ENCODE results near the gene PPP1R17.

The PPP1R17 gene

DNA sequence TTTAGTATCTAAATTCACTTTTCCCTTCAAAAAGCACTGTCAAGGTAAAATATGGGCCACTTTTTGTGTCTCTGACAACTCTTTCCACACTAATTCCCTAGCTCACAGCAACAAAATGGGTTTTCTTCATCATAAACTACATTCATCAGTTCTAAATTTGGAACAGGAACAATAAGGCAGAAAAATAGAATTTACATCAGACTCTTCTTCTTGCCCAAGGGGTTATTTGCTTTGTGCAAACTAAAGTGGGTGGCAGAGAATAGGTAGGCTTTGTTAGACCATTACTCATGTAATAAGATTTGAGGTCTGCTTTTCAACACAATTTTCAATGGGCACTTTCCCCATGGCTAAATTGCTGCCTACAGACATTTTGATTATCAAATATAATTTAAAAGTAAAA is 17.6 kb upstream of the PPP1R17 start:
- Histone ChIP-seq H3K4me3 (ENCODE audit: low read length) (no peak overlapping the region), H3K36me3 (ENCODE audit: control insufficient read depth, low read depth, low read length) (no peaks in the 10 kb centered on the region), H3K27ac (ENCODE audit: low read length) (no peak overlapping the region), H3K9me3 (ENCODE audit: control insufficient read depth, low read depth, low read length) (no peaks in the 10 kb centered on the region), H3K27me3 (ENCODE audit: control insufficient read depth, insufficient read depth, low read length) (no peaks in the 10 kb centered on the region), H3K9ac (ENCODE audit: low read length) (no peak overlapping the region), H3K4me1 (ENCODE audit: control insufficient read depth, low read depth, low read length) (peaks cover 7% of the 10 kb centered on the region)

DNA sequence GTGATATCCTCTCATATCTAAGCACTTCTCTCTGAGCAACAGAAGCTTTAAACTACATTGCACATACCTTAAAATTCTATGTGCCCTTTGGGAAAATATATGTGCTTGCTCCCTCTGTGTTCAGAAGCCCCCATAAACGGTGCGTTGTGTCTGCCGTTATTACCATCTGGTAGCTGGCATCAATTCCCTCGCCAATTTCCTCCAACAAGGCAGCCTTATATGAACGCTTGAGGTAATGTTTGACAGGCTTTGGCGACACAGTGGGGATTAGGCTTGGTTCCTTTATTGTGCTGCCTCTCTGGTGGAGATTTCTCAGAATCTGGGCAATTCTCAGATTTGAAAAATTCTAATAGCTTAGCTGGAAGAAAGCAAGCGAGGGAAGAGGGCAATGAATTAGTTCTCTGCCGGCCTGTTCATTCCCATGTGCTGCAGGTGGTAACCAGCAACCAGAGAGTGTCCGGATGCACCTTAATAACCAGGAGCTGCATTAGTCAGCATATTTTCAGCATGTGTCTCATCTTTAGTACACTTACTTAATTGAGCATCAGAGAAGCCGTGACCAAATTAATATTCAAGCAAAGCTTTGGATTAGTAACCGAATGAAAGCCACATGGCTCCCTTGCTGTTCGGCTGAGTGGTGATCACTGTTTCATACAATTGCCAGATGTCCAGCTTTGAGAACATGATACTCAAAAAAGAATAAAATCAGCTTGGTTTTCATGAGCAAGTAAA is 7.3 kb upstream of the PPP1R17 start:
- no peaks in the 10 kb centered on the region for H3K9me3 ChIP-seq (ENCODE audit: control insufficient read depth, low read depth, low read length)
- H3K36me3 ChIP-seq (ENCODE audit: control insufficient read depth, low read depth, low read length): no peaks in the 10 kb centered on the region
- no peak overlapping the region for H3K9ac ChIP-seq (ENCODE audit: low read length)
- H3K4me3 ChIP-seq (ENCODE audit: low read length): no peak overlapping the region
- no peaks in the 10 kb centered on the region for H3K4me1 ChIP-seq (ENCODE audit: control insufficient read depth, low read depth, low read length)
- H3K27ac ChIP-seq (ENCODE audit: low read length): no peak overlapping the region
- H3K27me3 ChIP-seq (ENCODE audit: control insufficient read depth, insufficient read depth, low read length): no peaks in the 10 kb centered on the region

DNA sequence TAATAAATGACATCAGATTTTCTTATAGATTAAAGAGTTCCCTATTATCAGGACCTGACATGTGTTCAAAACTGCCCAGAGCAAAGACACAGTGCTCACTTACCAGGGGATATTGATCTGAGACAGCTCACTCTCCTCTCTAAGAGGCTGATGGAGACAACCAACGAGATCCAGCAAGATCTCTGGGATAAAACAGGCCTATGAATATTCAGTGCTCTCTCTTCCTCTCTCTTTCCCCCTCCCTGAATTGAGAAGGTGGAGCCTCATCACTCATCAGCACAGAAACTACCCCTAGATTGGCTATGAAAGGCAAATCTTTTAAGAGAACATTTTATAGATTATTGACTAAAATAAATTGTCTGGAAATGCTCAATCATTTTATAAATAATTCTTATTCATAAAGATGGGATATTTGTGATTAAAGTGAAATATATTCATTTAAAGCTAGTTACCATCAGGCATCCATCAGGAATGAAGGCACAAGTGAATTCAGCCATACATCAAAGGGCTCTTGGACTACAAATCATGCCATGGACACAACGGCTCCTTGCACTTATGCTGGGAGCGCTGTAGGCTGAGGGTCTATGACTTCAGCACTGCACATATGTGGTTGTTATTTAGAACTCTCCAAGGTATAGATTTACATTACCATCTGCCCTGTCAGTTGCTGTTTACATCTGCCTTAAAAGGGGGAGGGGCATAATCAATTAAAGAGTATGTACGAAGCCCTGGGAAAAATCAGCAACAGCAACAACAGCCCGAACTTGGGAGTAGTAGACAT is 3.4 kb upstream of the PPP1R17 start:
- H3K4me3 ChIP-seq (ENCODE audit: low read length): no peak overlapping the region
- H3K27ac ChIP-seq (ENCODE audit: low read length): no peak overlapping the region
- peaks cover 5% of the 10 kb centered on the region for H3K27me3 ChIP-seq (ENCODE audit: control insufficient read depth, insufficient read depth, low read length)
- peaks cover 16% of the 10 kb centered on the region for H3K4me1 ChIP-seq (ENCODE audit: control insufficient read depth, low read depth, low read length)
- H3K9me3 ChIP-seq (ENCODE audit: control insufficient read depth, low read depth, low read length): no peaks in the 10 kb centered on the region
- H3K9ac ChIP-seq (ENCODE audit: low read length): no peak overlapping the region
- no peaks in the 10 kb centered on the region for H3K36me3 ChIP-seq (ENCODE audit: control insufficient read depth, low read depth, low read length)

DNA sequence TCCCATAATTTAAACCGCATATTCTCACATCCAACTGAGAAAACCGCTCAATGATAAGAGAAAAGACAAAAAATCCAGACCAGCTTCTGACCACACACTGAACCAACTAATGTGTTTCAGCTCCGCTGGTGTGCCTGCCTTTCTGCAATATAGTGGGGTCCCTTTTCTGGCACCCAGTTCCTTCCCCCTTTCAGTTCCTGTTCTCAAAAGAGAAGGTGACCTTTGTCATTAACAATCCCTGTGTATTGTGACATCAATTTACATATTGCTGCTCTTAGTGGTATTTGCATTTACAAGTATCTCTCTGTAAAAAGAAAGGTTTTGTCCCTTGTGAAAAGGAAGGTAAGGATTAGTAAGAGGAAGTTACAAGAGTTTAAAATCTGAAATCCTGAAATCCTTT is 1.4 kb downstream of the PPP1R17 start:
- peaks cover 5% of the 10 kb centered on the region for H3K27me3 ChIP-seq (ENCODE audit: control insufficient read depth, insufficient read depth, low read length)
- H3K27ac ChIP-seq (ENCODE audit: low read length): no peak overlapping the region
- no peak overlapping the region for H3K9ac ChIP-seq (ENCODE audit: low read length)
- H3K36me3 ChIP-seq (ENCODE audit: control insufficient read depth, low read depth, low read length): no peaks in the 10 kb centered on the region
- H3K4me1 ChIP-seq (ENCODE audit: control insufficient read depth, low read depth, low read length): peaks cover 34% of the 10 kb centered on the region
- H3K4me3 ChIP-seq (ENCODE audit: low read length): peak overlapping the region; percentile 5
- no peaks in the 10 kb centered on the region for H3K9me3 ChIP-seq (ENCODE audit: control insufficient read depth, low read depth, low read length)

DNA sequence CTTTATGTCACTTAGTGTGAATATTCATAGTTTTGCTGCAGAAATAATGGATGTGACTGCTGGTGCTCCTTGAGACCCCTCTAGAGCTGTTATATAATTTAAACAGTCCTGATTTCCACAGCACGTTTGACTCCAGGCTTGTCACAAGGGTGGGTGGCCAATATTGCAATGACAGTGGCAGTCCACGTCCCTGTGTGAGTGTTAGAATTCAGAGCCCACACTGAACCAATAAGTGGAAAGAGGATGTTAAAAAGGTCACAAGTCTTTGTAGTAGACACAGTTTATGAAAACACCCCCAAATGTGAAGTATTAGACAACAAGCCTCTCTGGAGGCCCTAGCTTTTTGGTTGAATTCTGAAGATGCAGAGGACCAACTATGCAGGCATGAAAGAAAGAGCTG is 2.0 kb downstream of the PPP1R17 start:
- Histone ChIP-seq H3K9me3 (ENCODE audit: control insufficient read depth, low read depth, low read length) (no peaks in the 10 kb centered on the region), H3K9ac (ENCODE audit: low read length) (no peak overlapping the region), H3K4me1 (ENCODE audit: control insufficient read depth, low read depth, low read length) (peaks cover 34% of the 10 kb centered on the region), H3K27me3 (ENCODE audit: control insufficient read depth, insufficient read depth, low read length) (peaks cover 5% of the 10 kb centered on the region), H3K4me3 (ENCODE audit: low read length) (no peak overlapping the region), H3K27ac (ENCODE audit: low read length) (no peak overlapping the region), H3K36me3 (ENCODE audit: control insufficient read depth, low read depth, low read length) (no peaks in the 10 kb centered on the region)

DNA sequence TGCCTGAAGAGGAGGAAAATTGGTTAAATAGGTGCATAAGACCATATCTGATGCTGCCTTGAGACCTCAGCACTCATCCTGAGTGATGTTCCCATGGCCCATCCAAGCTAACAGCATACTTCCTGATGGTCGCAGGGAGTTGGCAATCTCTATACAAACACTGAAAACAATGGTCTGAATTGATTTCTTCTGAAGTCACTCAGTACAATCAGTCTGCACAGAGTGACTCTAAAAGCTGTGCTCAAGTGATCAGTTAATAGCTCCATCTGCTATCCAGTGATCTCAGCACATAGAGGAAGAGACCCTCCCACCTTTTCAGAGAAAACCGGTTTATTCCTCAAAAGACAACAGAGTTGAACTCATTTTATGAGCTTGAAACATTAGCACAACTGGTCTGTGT is 3.9 kb downstream of the PPP1R17 start:
- Histone ChIP-seq H3K36me3 (ENCODE audit: control insufficient read depth, low read depth, low read length) (no peaks in the 10 kb centered on the region), H3K27ac (ENCODE audit: low read length) (no peak overlapping the region), H3K27me3 (ENCODE audit: control insufficient read depth, insufficient read depth, low read length) (peaks cover 5% of the 10 kb centered on the region), H3K4me1 (ENCODE audit: control insufficient read depth, low read depth, low read length) (peaks cover 34% of the 10 kb centered on the region), H3K9ac (ENCODE audit: low read length) (no peak overlapping the region), H3K4me3 (ENCODE audit: low read length) (no peak overlapping the region), H3K9me3 (ENCODE audit: control insufficient read depth, low read depth, low read length) (no peaks in the 10 kb centered on the region)

DNA sequence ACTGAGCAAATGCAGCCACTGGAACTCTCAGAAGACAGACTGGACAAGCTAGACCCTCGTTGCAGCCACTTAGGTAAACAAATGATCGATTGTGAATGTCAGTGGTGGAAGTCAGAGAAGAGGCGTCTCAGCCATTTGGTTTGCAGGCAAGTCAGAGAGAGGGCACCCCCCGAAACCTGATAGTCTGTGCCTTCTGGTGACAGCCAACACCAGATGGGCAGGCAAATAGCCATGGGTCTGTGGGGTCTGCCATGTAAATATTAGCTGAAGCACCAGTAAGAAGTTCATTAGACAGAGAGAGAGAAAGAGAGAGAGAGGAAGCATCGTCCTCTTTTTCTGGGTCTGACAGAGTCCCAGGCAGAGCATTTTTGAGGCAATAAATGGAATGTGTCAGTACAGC is 5.4 kb downstream of the PPP1R17 start:
- no peaks in the 10 kb centered on the region for H3K9me3 ChIP-seq (ENCODE audit: control insufficient read depth, low read depth, low read length)
- peaks cover 30% of the 10 kb centered on the region for H3K4me1 ChIP-seq (ENCODE audit: control insufficient read depth, low read depth, low read length)
- no peak overlapping the region for H3K27ac ChIP-seq (ENCODE audit: low read length)
- no peak overlapping the region for H3K9ac ChIP-seq (ENCODE audit: low read length)
- peaks cover 3% of the 10 kb centered on the region for H3K27me3 ChIP-seq (ENCODE audit: control insufficient read depth, insufficient read depth, low read length)
- H3K4me3 ChIP-seq (ENCODE audit: low read length): no peak overlapping the region
- H3K36me3 ChIP-seq (ENCODE audit: control insufficient read depth, low read depth, low read length): no peaks in the 10 kb centered on the region

DNA sequence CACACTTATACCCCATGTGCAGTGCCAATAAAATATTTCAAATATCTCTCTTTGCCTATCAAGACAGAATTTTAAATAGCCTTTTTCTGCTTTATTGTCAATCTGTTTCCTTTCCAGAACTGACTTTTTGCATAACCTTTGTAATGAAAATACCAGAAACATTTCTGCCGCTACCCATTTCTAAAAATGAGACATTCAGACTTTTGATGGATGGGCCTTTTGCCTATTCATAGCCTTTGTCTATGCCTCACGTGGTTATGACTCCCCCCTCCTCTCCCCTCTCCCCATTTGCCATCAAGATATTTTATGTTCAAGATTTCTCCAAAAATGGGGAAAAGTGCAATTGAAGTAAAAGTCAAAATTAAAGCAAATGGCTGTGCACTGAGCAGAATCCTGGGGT is 5.9 kb downstream of the PPP1R17 start:
- Histone ChIP-seq H3K9ac (ENCODE audit: low read length) (no peak overlapping the region), H3K9me3 (ENCODE audit: control insufficient read depth, low read depth, low read length) (no peaks in the 10 kb centered on the region), H3K27me3 (ENCODE audit: control insufficient read depth, insufficient read depth, low read length) (no peaks in the 10 kb centered on the region), H3K4me3 (ENCODE audit: low read length) (no peak overlapping the region), H3K36me3 (ENCODE audit: control insufficient read depth, low read depth, low read length) (no peaks in the 10 kb centered on the region), H3K27ac (ENCODE audit: low read length) (no peak overlapping the region), H3K4me1 (ENCODE audit: control insufficient read depth, low read depth, low read length) (peaks cover 26% of the 10 kb centered on the region)

DNA sequence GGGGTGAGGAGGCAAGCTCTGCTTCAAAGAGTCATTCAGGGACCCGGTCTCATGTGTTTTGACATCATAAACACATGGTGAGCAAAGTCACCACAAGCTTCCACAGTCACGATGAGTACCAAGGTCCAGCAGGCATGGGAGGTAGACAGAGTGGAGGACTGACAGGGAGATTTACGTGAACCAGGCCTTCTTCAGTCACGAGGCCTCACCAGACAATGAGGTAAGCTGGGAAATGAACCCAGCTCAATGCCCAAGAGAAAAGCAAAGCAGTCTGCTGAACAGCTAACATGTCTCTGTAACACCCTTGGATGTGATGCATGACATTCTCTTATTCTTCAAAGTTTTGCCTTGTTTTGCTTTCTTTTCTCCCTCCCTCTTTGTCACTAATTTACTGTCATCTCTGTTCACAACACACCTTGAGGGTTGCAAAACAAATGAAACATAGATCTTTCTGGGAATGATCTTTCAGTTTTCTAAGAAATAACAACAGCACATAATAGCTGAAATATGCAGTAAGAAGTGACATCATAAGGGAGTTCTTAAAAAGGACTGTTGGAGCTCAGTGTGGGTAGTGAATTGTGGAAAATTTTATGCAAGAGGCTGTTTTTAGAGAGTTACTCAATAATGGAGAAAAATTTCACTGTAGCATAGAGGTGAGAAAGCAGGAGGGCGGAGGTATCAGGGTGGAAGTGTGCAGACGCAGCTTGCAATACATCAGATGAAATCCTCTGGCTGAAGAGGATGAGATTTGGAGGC is 9.0 kb downstream of the PPP1R17 start:
- no peaks in the 10 kb centered on the region for H3K4me1 ChIP-seq (ENCODE audit: control insufficient read depth, low read depth, low read length)
- H3K36me3 ChIP-seq (ENCODE audit: control insufficient read depth, low read depth, low read length): no peaks in the 10 kb centered on the region
- no peak overlapping the region for H3K4me3 ChIP-seq (ENCODE audit: low read length)
- no peaks in the 10 kb centered on the region for H3K9me3 ChIP-seq (ENCODE audit: control insufficient read depth, low read depth, low read length)
- H3K27me3 ChIP-seq (ENCODE audit: control insufficient read depth, insufficient read depth, low read length): no peaks in the 10 kb centered on the region
- H3K9ac ChIP-seq (ENCODE audit: low read length): no peak overlapping the region
- no peak overlapping the region for H3K27ac ChIP-seq (ENCODE audit: low read length)

DNA sequence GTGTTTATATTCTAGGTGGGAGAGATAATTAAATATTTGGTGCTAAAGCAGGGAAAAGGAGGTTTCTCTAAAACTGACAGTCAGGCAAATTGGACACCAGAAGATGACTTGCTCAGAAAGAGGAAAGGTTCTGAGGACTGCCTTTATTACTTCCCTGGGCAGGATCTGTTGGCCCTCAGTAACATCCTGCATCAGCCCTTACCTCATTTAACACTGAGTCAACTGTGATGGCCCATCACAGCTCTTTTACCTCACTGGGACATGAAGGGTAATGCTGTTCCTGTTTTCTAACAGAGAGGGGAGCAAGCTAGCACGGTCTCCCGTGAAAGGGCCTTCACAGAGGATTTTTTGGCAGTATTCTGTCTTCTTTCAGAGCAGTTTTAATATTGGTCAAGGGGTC is 12.0 kb downstream of the PPP1R17 start:
- Histone ChIP-seq H3K27ac (ENCODE audit: low read length) (no peak overlapping the region), H3K9ac (ENCODE audit: low read length) (no peak overlapping the region), H3K36me3 (ENCODE audit: control insufficient read depth, low read depth, low read length) (no peaks in the 10 kb centered on the region), H3K4me1 (ENCODE audit: control insufficient read depth, low read depth, low read length) (no peaks in the 10 kb centered on the region), H3K27me3 (ENCODE audit: control insufficient read depth, insufficient read depth, low read length) (no peaks in the 10 kb centered on the region), H3K9me3 (ENCODE audit: control insufficient read depth, low read depth, low read length) (no peaks in the 10 kb centered on the region), H3K4me3 (ENCODE audit: low read length) (no peak overlapping the region)

DNA sequence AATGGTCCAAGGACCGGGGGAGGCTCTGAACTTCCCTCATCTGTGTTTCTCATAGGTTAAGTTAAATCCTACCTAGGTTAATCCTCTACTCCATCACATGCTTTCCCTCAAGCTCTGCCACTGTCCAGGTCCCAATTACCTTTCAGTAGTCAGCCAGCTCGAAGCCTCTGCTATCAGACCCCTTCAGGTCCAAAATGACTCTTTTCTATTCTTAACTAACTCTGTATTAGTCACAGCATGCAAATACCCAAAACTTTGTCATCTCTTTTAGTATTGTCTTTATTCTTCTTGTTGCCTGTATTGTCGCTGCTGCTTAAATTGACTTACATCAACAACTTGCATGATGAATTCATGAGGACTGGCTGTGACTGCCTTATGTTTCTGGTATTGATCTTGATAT is 15.3 kb downstream of the PPP1R17 start:
- no peak overlapping the region for H3K9ac ChIP-seq (ENCODE audit: low read length)
- peaks cover 6% of the 10 kb centered on the region for H3K27me3 ChIP-seq (ENCODE audit: control insufficient read depth, insufficient read depth, low read length)
- no peaks in the 10 kb centered on the region for H3K36me3 ChIP-seq (ENCODE audit: control insufficient read depth, low read depth, low read length)
- H3K27ac ChIP-seq (ENCODE audit: low read length): no peak overlapping the region
- H3K4me3 ChIP-seq (ENCODE audit: low read length): no peak overlapping the region
- H3K4me1 ChIP-seq (ENCODE audit: control insufficient read depth, low read depth, low read length): no peaks in the 10 kb centered on the region
- H3K9me3 ChIP-seq (ENCODE audit: control insufficient read depth, low read depth, low read length): no peaks in the 10 kb centered on the region
